Measurements from ENCODE around the gene SCN11A. TPM values are rescaled to one million over a fixed set of nuclear protein-coding genes. Genes with fewer than 3 reads are reported as not detected.

SCN11A gene
- total and polyA plus RNA-seq, 9 of the 15 experiments (the other 6 are each of a cell fraction or from before 2014, with no cell fraction given), result 0.01 to 0.05 (median 0.04) TPM; not detected in 6

- POLR2A ChIA-PET, result interaction anchor here (0.6 to 1.4 kb wide), 3 partner anchors 9 to 507 kb away, joined by 3 to 4 read pairs (median 3); no protein-coding TSS in a partner anchor
- ATAC-seq (no peak), FAIRE-seq (no peak), DNase-seq (ENCODE audit: extremely low read depth in 1 of 4, low spot score in 3 of 4) (no peak)
- WGBS (ENCODE audit: insufficient coverage, low coverage, missing lambda C conversion rate), result 33% methylated on average over 1 of the region's 1 CpG
- CTCF ChIA-PET (ENCODE audit: low intra/inter-chr PET ratio), result no interaction called here
- no peak overlapping the region for H2AFZ ChIP-seq (ENCODE audit: low read depth, low read length)
- H3K4me2 ChIP-seq (ENCODE audit: insufficient read depth, low read length), result no peak overlapping the region
- no peaks in the 10 kb centered on the region; a peak in 1 of 5 replicates for H3K4me1 ChIP-seq (replicated peaks in 1 of 2; ENCODE audit: control insufficient read depth in 2 of 2, insufficient read depth in 2 of 2, low read length in 2 of 2)
- TF ChIP-seq ARNT (IDR thresholded peaks at IDR 0.05) (0 out of 4 replicates have a peak, but pooled peaks of 1 of the 2 experiments have one; percentile 55), ZBTB12 (CRISPR knock-in tag; IDR thresholded peaks at IDR 0.05) (no peak)
- in situ Hi-C loops (cut with MboI) (no loop called here), intact Hi-C loops (cut with micrococcal nuclease) (no loop called here)
- H3K4me3 ChIP-seq, result no peak overlapping the region
- BruUV-seq (replicated peaks), result no TSS peak
- H3K9me3 ChIP-seq (replicated peaks; ENCODE audit: control insufficient read depth, insufficient read depth, low read depth, low read length), result no peaks in the 10 kb centered on the region
- peaks cover 28% of the 10 kb centered on the region for H3K36me3 ChIP-seq (ENCODE audit: control insufficient read depth, insufficient read depth, low read length)
- H3K9me1 ChIP-seq (ENCODE audit: control insufficient read depth, insufficient read depth, low read length), result no peaks in the 10 kb centered on the region
- H3K27me3 ChIP-seq (ENCODE audit: control insufficient read depth in 2 of 2, insufficient read depth in 2 of 2, low read length in 2 of 2), result no peaks in the 10 kb centered on the region
- no peak overlapping the region; the same call in 2 of the 3 replicates for H3K27ac ChIP-seq (ENCODE audit: extremely low read depth, low read depth, low read length)
- peaks cover 5% of the 10 kb centered on the region for H3K79me2 ChIP-seq (ENCODE audit: control insufficient read depth, insufficient read depth, low read length)
- 0 out of 2 replicates have a peak, but pooled peaks cover 5% of the 10 kb centered on the region for H4K20me1 ChIP-seq (replicated peaks; ENCODE audit: control insufficient read depth, insufficient read depth, low read length)
- no peak overlapping the region for H3K9ac ChIP-seq (ENCODE audit: insufficient read depth in 1 of 2, low read depth in 2 of 2, low read length in 2 of 2)
These were observed 15.5 kb upstream of the SCN11A start for GRCh38 chr3:39067286-39067685.

GRCh38 chr3:39065197-39065596 is 13.5 kb upstream of the SCN11A start:
- H2AFZ ChIP-seq (ENCODE audit: low read depth, low read length), result no peak overlapping the region
- FAIRE-seq (peak; percentile 89), DNase-seq (ENCODE audit: extremely low read depth in 1 of 4, low spot score in 3 of 4) (peak in 2 of 4 experiments; percentile 71 to 73), ATAC-seq (peak; percentile 100)
- H3K4me2 ChIP-seq (ENCODE audit: insufficient read depth, low read length), result no peak overlapping the region
- H3K9ac ChIP-seq (ENCODE audit: insufficient read depth in 1 of 2, low read depth in 2 of 2, low read length in 2 of 2), result no peak overlapping the region
- no peaks in the 10 kb centered on the region for H3K27me3 ChIP-seq (ENCODE audit: control insufficient read depth in 2 of 2, insufficient read depth in 2 of 2, low read length in 2 of 2)
- BruUV-seq (replicated peaks), result no TSS peak
- H3K4me1 ChIP-seq (replicated peaks in 1 of 2; ENCODE audit: control insufficient read depth in 2 of 2, insufficient read depth in 2 of 2, low read length in 2 of 2), result no peaks in the 10 kb centered on the region; a peak in 1 of 5 replicates
- intact Hi-C loops (cut with micrococcal nuclease) (no loop called here), in situ Hi-C loops (cut with MboI) (no loop called here)
- ChIA-PET POLR2A (no interaction called here), CTCF (ENCODE audit: low intra/inter-chr PET ratio) (interaction anchor here (0.5 kb wide), 1 partner anchor 442 kb away, joined by 3 read pairs; no protein-coding TSS in a partner anchor)
- H3K9me1 ChIP-seq (ENCODE audit: control insufficient read depth, insufficient read depth, low read length), result no peaks in the 10 kb centered on the region
- H3K27ac ChIP-seq (ENCODE audit: extremely low read depth, low read depth, low read length), result no peak overlapping the region; the same call in 2 of the 3 replicates
- peaks cover 10% of the 10 kb centered on the region for H3K79me2 ChIP-seq (ENCODE audit: control insufficient read depth, insufficient read depth, low read length)
- 0% methylated on average over 1 of the region's 1 CpG for WGBS (ENCODE audit: insufficient coverage, low coverage, missing lambda C conversion rate)
- no peaks in the 10 kb centered on the region for H3K9me3 ChIP-seq (replicated peaks; ENCODE audit: control insufficient read depth, insufficient read depth, low read depth, low read length)
- H3K4me3 ChIP-seq, result no peak overlapping the region
- peaks cover 28% of the 10 kb centered on the region for H3K36me3 ChIP-seq (ENCODE audit: control insufficient read depth, insufficient read depth, low read length)
- H4K20me1 ChIP-seq (replicated peaks; ENCODE audit: control insufficient read depth, insufficient read depth, low read length), result 0 out of 2 replicates have a peak, but pooled peaks cover 5% of the 10 kb centered on the region
- TF ChIP-seq SPI1 (IDR thresholded peaks at IDR 0.05; ENCODE audit: borderline replicate concordance, low read depth, low read length) (peak; percentile 82), SMC3 (conservative IDR thresholded peaks at IDR 0.05; ENCODE audit: insufficient read depth, low read depth, low read length) (peak; percentile 31; the same call in 1 of the 2 replicates), ATF7 (IDR thresholded peaks at IDR 0.05) (0 out of 2 replicates have a peak, but pooled peaks have one; percentile 21), MLLT1 (IDR thresholded peaks at IDR 0.05) (no peak), JUND (IDR thresholded peaks at IDR 0.05; ENCODE audit: borderline replicate concordance, low read depth, low read length) (0 out of 2 replicates have a peak, but pooled peaks have one; percentile 17), JUND (tag; IDR thresholded peaks at IDR 0.05; ENCODE audit: borderline replicate concordance, low read depth, low read length) (no peak), EHMT2 (IDR thresholded peaks at IDR 0.05) (peak; percentile 40; the same call in 1 of the 2 replicates), CTCF (IDR thresholded peaks at IDR 0.05 in 2 of 3, conservative IDR thresholded peaks at IDR 0.05 in 1 of 3; ENCODE audit: insufficient read depth in 2 of 3, low read depth in 1 of 3, low read length in 3 of 3) (peak; percentile 68 to 75 (median 72)), GATAD2A (IDR thresholded peaks at IDR 0.05) (no peak)
